ENCODE data around the gene PHGDH. TPM values are rescaled to one million over a fixed set of nuclear protein-coding genes. Genes with fewer than 3 reads are reported as not detected.
A peak's percentile ranks its signal among the peaks of the same experiment; 100 is the strongest.

PHGDH gene
- total and polyA plus RNA-seq, 9 of the 15 experiments (the other 6 are each of a cell fraction or from before 2014, with no cell fraction given) = 6.7 to 84.2 (median 36.2) TPM

GRCh38 chr1:119680193-119680592, 31.5 kb upstream of the PHGDH start:
- intact Hi-C loops (cut with micrococcal nuclease) = no loop called here
- H3K9me1 ChIP-seq (ENCODE audit: control insufficient read depth, insufficient read depth, low read length) = no peaks in the 10 kb centered on the region
- BruUV-seq (replicated peaks) = no TSS peak

GRCh38 chr1:119680723-119681122, 31.0 kb upstream of the PHGDH start:
- Histone ChIP-seq H3K79me2 (ENCODE audit: control insufficient read depth, insufficient read depth, low read length) (no peaks in the 10 kb centered on the region), H3K4me2 (ENCODE audit: insufficient read depth, low read length) (no peak overlapping the region), H3K9ac (ENCODE audit: insufficient read depth in 1 of 2, low read depth in 2 of 2, low read length in 2 of 2) (no peak overlapping the region), H3K9me1 (ENCODE audit: control insufficient read depth, insufficient read depth, low read length) (no peaks in the 10 kb centered on the region), H3K36me3 (ENCODE audit: control insufficient read depth, insufficient read depth, low read length) (no peaks in the 10 kb centered on the region), H3K9me3 (replicated peaks; ENCODE audit: control insufficient read depth, insufficient read depth, low read depth, low read length) (no peaks in the 10 kb centered on the region), H2AFZ (ENCODE audit: low read depth, low read length) (no peak overlapping the region), H4K20me1 (replicated peaks; ENCODE audit: control insufficient read depth, insufficient read depth, low read length) (no peaks in the 10 kb centered on the region), H3K27me3 (ENCODE audit: control insufficient read depth in 2 of 2, insufficient read depth in 2 of 2, low read length in 2 of 2) (no peaks in the 10 kb centered on the region), H3K4me1 (replicated peaks in 1 of 2; ENCODE audit: control insufficient read depth in 2 of 2, insufficient read depth in 2 of 2, low read length in 2 of 2) (peaks cover 0 to 3% of the 10 kb centered on the region in 2 experiments; a peak in 1 of 5 replicates), H3K4me3 (no peak overlapping the region), H3K27ac (ENCODE audit: extremely low read depth, low read depth, low read length) (no peak overlapping the region)
- DNase-seq (ENCODE audit: extremely low read depth in 1 of 4, low spot score in 3 of 4) (no peak), FAIRE-seq (no peak), ATAC-seq (no peak)
- CTCF ChIA-PET (ENCODE audit: low intra/inter-chr PET ratio) = no interaction called here
- BruUV-seq (replicated peaks) = no TSS peak
- POLR2A ChIA-PET = no interaction called here
- intact Hi-C loops (cut with micrococcal nuclease) = no loop called here
- WGBS (ENCODE audit: insufficient coverage, low coverage, missing lambda C conversion rate) = 3% methylated on average over 2 of the region's 2 CpGs
- in situ Hi-C loops (cut with MboI) = no loop called here
- TF ChIP-seq, protein P1, sequence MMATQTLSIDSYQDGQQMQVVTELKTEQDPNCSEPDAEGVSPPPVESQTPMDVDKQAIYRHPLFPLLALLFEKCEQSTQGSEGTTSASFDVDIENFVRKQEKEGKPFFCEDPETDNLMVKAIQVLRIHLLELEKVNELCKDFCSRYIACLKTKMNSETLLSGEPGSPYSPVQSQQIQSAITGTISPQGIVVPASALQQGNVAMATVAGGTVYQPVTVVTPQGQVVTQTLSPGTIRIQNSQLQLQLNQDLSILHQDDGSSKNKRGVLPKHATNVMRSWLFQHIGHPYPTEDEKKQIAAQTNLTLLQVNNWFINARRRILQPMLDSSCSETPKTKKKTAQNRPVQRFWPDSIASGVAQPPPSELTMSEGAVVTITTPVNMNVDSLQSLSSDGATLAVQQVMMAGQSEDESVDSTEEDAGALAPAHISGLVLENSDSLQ (IDR thresholded peaks at IDR 0.05) = no peak
- TF ChIP-seq FOXJ3 (CRISPR knock-in tag; IDR thresholded peaks at IDR 0.05) = no peak
- TF ChIP-seq TEAD1 (CRISPR knock-in tag; IDR thresholded peaks at IDR 0.05) = no peak
- TF ChIP-seq RBM17 (IDR thresholded peaks at IDR 0.05; ENCODE audit: borderline replicate concordance, low read depth, low read length) = no peak
- TF ChIP-seq ZNF232 (CRISPR knock-in tag; IDR thresholded peaks at IDR 0.05) = no peak
- TF ChIP-seq ZNF354B (CRISPR knock-in tag; IDR thresholded peaks at IDR 0.05) = no peak
- TF ChIP-seq ZNF277 (CRISPR knock-in tag; IDR thresholded peaks at IDR 0.05; ENCODE audit: borderline replicate concordance) = no peak
- TF ChIP-seq MCM7 (IDR thresholded peaks at IDR 0.05) = no peak
- TF ChIP-seq CHCHD3 (CRISPR knock-in tag; IDR thresholded peaks at IDR 0.05) = no peak
- TF ChIP-seq MECOM (CRISPR knock-in tag; IDR thresholded peaks at IDR 0.05) = no peak
- TF ChIP-seq, protein P2, sequence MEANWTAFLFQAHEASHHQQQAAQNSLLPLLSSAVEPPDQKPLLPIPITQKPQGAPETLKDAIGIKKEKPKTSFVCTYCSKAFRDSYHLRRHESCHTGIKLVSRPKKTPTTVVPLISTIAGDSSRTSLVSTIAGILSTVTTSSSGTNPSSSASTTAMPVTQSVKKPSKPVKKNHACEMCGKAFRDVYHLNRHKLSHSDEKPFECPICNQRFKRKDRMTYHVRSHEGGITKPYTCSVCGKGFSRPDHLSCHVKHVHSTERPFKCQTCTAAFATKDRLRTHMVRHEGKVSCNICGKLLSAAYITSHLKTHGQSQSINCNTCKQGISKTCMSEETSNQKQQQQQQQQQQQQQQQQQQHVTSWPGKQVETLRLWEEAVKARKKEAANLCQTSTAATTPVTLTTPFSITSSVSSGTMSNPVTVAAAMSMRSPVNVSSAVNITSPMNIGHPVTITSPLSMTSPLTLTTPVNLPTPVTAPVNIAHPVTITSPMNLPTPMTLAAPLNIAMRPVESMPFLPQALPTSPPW (CRISPR knock-in tag; IDR thresholded peaks at IDR 0.05) = no peak
- TF ChIP-seq ZNF239 (CRISPR knock-in tag; IDR thresholded peaks at IDR 0.05) = no peak

More at GRCh38 chr1:119680193-119680592, 31.5 kb upstream of the PHGDH start:
- H3K79me2 ChIP-seq (ENCODE audit: control insufficient read depth, insufficient read depth, low read length) = no peaks in the 10 kb centered on the region
- no peak overlapping the region for H3K4me2 ChIP-seq (ENCODE audit: insufficient read depth, low read length)
- in situ Hi-C loops (cut with MboI) = no loop called here
- ATAC-seq (no peak), DNase-seq (ENCODE audit: extremely low read depth in 1 of 4, low spot score in 3 of 4) (no peak), FAIRE-seq (no peak)
- 0% methylated on average over 3 of the region's 3 CpGs for WGBS (ENCODE audit: insufficient coverage, low coverage, missing lambda C conversion rate)
- H3K4me3 ChIP-seq = no peak overlapping the region
- no peak overlapping the region for H3K9ac ChIP-seq (ENCODE audit: insufficient read depth in 1 of 2, low read depth in 2 of 2, low read length in 2 of 2)
- ChIA-PET POLR2A (no interaction called here), CTCF (ENCODE audit: low intra/inter-chr PET ratio) (no interaction called here)
- H3K27me3 ChIP-seq (ENCODE audit: control insufficient read depth in 2 of 2, insufficient read depth in 2 of 2, low read length in 2 of 2) = no peaks in the 10 kb centered on the region
- H3K4me1 ChIP-seq (replicated peaks in 1 of 2; ENCODE audit: control insufficient read depth in 2 of 2, insufficient read depth in 2 of 2, low read length in 2 of 2) = peaks cover 0 to 7% of the 10 kb centered on the region in 2 experiments; a peak in 2 of 5 replicates
- H3K27ac ChIP-seq (ENCODE audit: extremely low read depth, low read depth, low read length) = no peak overlapping the region
- H3K9me3 ChIP-seq (replicated peaks; ENCODE audit: control insufficient read depth, insufficient read depth, low read depth, low read length) = no peaks in the 10 kb centered on the region
- TF ChIP-seq, protein P3, sequence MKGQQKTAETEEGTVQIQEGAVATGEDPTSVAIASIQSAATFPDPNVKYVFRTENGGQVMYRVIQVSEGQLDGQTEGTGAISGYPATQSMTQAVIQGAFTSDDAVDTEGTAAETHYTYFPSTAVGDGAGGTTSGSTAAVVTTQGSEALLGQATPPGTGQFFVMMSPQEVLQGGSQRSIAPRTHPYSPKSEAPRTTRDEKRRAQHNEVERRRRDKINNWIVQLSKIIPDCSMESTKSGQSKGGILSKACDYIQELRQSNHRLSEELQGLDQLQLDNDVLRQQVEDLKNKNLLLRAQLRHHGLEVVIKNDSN (CRISPR knock-in tag; IDR thresholded peaks at IDR 0.05) = no peak
- TF ChIP-seq NFIC (IDR thresholded peaks at IDR 0.05) = peak; percentile 50
- no peak overlapping the region for H2AFZ ChIP-seq (ENCODE audit: low read depth, low read length)
- H3K36me3 ChIP-seq (ENCODE audit: control insufficient read depth, insufficient read depth, low read length) = no peaks in the 10 kb centered on the region
- H4K20me1 ChIP-seq (replicated peaks; ENCODE audit: control insufficient read depth, insufficient read depth, low read length) = no peaks in the 10 kb centered on the region

All from K562 (cell line).